ENCODE results near the gene ARMC6.

Gene ARMC6

DNA sequence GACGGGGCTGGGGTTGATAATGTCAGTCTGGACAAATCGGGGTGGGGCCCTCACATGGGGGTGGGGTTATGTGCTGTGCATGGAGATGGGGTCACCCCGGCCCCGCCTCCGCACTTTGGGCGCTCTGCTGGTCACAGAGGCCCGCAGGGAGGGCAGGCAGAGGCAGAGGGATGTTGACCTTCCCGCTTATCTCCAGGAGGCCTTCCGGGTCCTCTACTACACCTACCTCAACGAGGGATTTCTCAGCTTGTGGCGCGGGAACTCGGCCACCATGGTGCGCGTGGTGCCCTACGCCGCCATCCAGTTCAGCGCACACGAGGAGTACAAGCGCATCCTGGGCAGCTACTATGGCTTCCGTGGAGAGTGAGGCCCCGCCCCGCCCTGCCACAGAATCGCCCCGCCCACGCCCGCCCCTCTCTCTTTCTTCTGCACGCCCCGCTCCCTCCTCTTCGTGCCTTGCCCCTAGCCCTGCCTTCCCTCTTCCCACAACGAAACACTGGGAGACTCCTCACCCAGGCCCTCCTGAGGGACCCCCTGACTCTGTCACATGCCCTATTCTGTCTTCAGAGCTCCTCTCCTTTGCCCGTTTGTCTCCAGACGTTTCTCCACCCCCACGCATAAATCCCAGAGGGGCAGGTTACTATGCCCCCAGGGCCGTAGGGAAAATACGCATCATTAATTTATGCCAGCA, 72.1 kb downstream of the ARMC6 start (continued):
- TF ChIP-seq ZNF302 (tag by site-specific recombination; IDR thresholded peaks at IDR 0.05; ENCODE audit: low read depth), result no peak
- TF ChIP-seq, protein P1, sequence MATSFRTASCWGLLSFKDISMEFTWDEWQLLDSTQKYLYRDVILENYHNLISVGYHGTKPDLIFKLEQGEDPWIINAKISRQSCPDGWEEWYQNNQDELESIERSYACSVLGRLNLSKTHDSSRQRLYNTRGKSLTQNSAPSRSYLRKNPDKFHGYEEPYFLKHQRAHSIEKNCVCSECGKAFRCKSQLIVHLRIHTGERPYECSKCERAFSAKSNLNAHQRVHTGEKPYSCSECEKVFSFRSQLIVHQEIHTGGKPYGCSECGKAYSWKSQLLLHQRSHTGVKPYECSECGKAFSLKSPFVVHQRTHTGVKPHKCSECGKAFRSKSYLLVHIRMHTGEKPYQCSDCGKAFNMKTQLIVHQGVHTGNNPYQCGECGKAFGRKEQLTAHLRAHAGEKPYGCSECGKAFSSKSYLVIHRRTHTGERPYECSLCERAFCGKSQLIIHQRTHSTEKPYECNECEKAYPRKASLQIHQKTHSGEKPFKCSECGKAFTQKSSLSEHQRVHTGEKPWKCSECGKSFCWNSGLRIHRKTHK (tag by site-specific recombination; IDR thresholded peaks at IDR 0.05), result no peak
- no peak for TF ChIP-seq ZNF514 (tag by site-specific recombination; IDR thresholded peaks at IDR 0.05)
- TF ChIP-seq, protein P2, sequence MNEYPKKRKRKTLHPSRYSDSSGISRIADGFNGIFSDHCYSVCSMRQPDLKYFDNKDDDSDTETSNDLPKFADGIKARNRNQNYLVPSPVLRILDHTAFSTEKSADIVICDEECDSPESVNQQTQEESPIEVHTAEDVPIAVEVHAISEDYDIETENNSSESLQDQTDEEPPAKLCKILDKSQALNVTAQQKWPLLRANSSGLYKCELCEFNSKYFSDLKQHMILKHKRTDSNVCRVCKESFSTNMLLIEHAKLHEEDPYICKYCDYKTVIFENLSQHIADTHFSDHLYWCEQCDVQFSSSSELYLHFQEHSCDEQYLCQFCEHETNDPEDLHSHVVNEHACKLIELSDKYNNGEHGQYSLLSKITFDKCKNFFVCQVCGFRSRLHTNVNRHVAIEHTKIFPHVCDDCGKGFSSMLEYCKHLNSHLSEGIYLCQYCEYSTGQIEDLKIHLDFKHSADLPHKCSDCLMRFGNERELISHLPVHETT (tag by site-specific recombination; IDR thresholded peaks at IDR 0.05), result no peak
- TF ChIP-seq ZFHX2 (tag by site-specific recombination; conservative IDR thresholded peaks at IDR 0.05), result peak; percentile 38; the same call in 1 of the 2 replicates
- TF ChIP-seq KLF7 (tag by site-specific recombination; IDR thresholded peaks at IDR 0.05; ENCODE audit: borderline replicate concordance), result no peak
- TF ChIP-seq, protein P3, sequence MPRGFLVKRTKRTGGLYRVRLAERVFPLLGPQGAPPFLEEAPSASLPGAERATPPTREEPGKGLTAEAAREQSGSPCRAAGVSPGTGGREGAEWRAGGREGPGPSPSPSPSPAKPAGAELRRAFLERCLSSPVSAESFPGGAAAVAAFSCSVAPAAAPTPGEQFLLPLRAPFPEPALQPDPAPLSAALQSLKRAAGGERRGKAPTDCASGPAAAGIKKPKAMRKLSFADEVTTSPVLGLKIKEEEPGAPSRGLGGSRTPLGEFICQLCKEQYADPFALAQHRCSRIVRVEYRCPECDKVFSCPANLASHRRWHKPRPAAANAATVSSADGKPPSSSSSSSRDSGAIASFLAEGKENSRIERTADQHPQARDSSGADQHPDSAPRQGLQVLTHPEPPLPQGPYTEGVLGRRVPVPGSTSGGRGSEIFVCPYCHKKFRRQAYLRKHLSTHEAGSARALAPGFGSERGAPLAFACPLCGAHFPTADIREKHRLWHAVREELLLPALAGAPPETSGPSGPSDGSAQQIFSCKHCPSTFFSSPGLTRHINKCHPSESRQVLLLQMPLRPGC (tag by site-specific recombination; IDR thresholded peaks at IDR 0.05), result no peak
- peak; percentile 51; the same call in 1 of the 2 replicates for TF ChIP-seq SP3 (tag by site-specific recombination; IDR thresholded peaks at IDR 0.05)
- no peak for TF ChIP-seq ZBTB20 (tag by site-specific recombination; IDR thresholded peaks at IDR 0.05)
- TF ChIP-seq SP2 (tag by site-specific recombination; IDR thresholded peaks at IDR 0.05), result peak; percentile 42
- TF ChIP-seq ZNF221 (tag by site-specific recombination; IDR thresholded peaks at IDR 0.05; ENCODE audit: borderline replicate concordance), result no peak
- no peak for TF ChIP-seq OVOL3 (tag by site-specific recombination; IDR thresholded peaks at IDR 0.05)
- no peak for TF ChIP-seq ZEB2 (tag by site-specific recombination; IDR thresholded peaks at IDR 0.05)
- no peak for TF ChIP-seq ZNF24 (tag by site-specific recombination; IDR thresholded peaks at IDR 0.05)
- TF ChIP-seq, protein P4, sequence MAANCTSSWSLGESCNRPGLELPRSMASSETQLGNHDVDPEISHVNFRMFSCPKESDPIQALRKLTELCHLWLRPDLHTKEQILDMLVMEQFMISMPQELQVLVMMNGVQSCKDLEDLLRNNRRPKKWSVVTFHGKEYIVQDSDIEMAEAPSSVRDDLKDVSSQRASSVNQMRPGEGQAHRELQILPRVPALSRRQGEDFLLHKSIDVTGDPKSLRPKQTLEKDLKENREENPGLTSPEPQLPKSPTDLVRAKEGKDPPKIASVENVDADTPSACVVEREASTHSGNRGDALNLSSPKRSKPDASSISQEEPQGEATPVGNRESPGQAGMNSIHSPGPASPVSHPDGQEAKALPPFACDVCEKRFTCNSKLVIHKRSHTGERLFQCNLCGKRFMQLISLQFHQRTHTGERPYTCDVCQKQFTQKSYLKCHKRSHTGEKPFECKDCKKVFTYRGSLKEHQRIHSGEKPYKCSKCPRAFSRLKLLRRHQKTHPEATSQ (tag by site-specific recombination; IDR thresholded peaks at IDR 0.05), result no peak
- TF ChIP-seq MZF1 (tag by site-specific recombination; IDR thresholded peaks at IDR 0.05; ENCODE audit: borderline replicate concordance), result no peak
- TF ChIP-seq KLF1 (tag by site-specific recombination; IDR thresholded peaks at IDR 0.05), result 0 out of 2 replicates have a peak, but pooled peaks have one; percentile 14
- peak; percentile 49 for TF ChIP-seq GLIS1 (tag by site-specific recombination; IDR thresholded peaks at IDR 0.05)

DNA sequence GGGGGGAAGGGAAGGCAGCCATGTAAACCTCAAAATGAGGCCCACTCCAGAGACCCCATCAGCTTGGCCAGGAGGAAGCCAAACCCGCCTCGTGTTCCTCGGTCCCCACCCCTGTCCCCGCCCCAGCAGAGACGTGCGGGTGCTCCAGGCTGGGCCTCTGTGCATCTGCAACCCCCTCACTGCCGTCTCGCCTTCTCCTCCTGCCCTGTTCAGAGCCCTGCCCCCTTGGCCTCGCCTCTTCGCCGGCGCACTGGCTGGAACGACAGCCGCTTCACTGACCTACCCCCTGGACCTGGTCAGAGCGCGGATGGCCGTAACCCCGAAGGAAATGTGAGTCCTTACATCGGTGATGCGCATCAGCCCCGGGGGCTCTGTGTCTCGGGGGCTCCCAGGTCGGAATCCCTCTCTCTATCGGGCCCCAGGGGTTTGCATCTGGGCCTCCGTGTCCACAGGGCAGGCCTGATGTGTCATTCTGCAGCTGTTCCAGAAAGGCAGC, 72.7 kb downstream of the ARMC6 start:
- Histone ChIP-seq H3K36me3 (ENCODE audit: control insufficient read depth in 2 of 2, insufficient read depth in 1 of 2, low read length in 2 of 2) (peaks cover 0 to 9% of the 10 kb centered on the region in 2 experiments; a peak in 1 of 3 replicates), H3K27ac (ENCODE audit: extremely low read depth, low read depth, low read length) (no peak overlapping the region), H3K9me3 (ENCODE audit: control insufficient read depth, insufficient read depth, low read depth, low read length) (no peaks in the 10 kb centered on the region), H3K4me1 (ENCODE audit: control insufficient read depth, insufficient read depth, low read length) (no peaks in the 10 kb centered on the region), H3K4me3 (ENCODE audit: low read depth, low read length) (no peak overlapping the region)
- ChIA-PET CTCF (no interaction called here), POLR2A (no interaction called here)
- no peak for TF ChIP-seq ZFP69B (tag by site-specific recombination; IDR thresholded peaks at IDR 0.05)
- no peak for TF ChIP-seq SALL2 (tag by site-specific recombination; IDR thresholded peaks at IDR 0.05; ENCODE audit: borderline replicate concordance)
- TF ChIP-seq ZNF140 (tag by site-specific recombination; IDR thresholded peaks at IDR 0.05), result no peak
- TF ChIP-seq ZNF223 (tag by site-specific recombination; IDR thresholded peaks at IDR 0.05), result no peak
- TF ChIP-seq FEZF1 (tag by site-specific recombination; IDR thresholded peaks at IDR 0.05), result no peak
- TF ChIP-seq ZNF394 (tag by site-specific recombination; IDR thresholded peaks at IDR 0.05; ENCODE audit: borderline replicate concordance), result no peak
- TF ChIP-seq ZNF133 (tag by site-specific recombination; IDR thresholded peaks at IDR 0.05), result no peak
- no peak for TF ChIP-seq ZNF561 (tag by site-specific recombination; IDR thresholded peaks at IDR 0.05; ENCODE audit: borderline replicate concordance)

Data from HEK293 (cell line).